Neural cell (in vitro differentiated cells): ENCODE data around the gene TBC1D10A. TPM values are rescaled to one million over a fixed set of nuclear protein-coding genes. Genes with fewer than 3 reads are reported as not detected.

Experiments
- H2AFZ ChIP-seq: fragments of 200-600, 300-800 bp; sonication (generic), shearing (Covaris generic); 2 replicates; pipeline ENCODE4 v1.6.0; 2014; ENCODE audit warnings: low read depth, mild to moderate bottlenecking, antibody characterized with exemption, low read length, moderate library complexity
- H3F3A ChIP-seq: fragments of 200-600 bp; shearing (Covaris generic); 2 replicates; pipeline ENCODE4 v1.6.1; 2016; ENCODE audit warnings: mild to moderate bottlenecking, moderate library complexity, mixed read lengths, antibody characterized with exemption, low read length; ENCODE audit not compliant: insufficient read depth, poor library complexity, severe bottlenecking
- H3K27ac ChIP-seq: fragments of 200-600, 300-800 bp; sonication (generic), shearing (Covaris generic); 2 replicates; pipeline ENCODE4 v1.5.1; 2014; ENCODE audit warnings: mild to moderate bottlenecking, low read length, moderate library complexity
- H3K27me3 ChIP-seq: fragments of 300-800, 200-600 bp; sonication (generic), shearing (Covaris generic); 2 replicates; pipeline ENCODE4 v1.6.0; 2014; ENCODE audit warnings: mild to moderate bottlenecking, low read depth, low read length, moderate library complexity; ENCODE audit not compliant: insufficient read depth
- H3K36me3 ChIP-seq: fragments of 300-800, 200-600 bp; sonication (generic), shearing (Covaris generic); 2 replicates; pipeline ENCODE4 v1.5.1; 2014; ENCODE audit warnings: mild to moderate bottlenecking, antibody characterized with exemption, low read length, moderate library complexity; ENCODE audit not compliant: insufficient read depth
- H3K4me2 ChIP-seq: fragments of 300-800, 200-600 bp; sonication (generic), shearing (Covaris generic); 2 replicates; pipeline ENCODE4 v1.6.0; 2014; ENCODE audit warnings: mild to moderate bottlenecking, low read length
- H3K4me3 ChIP-seq: fragments of 300-800, 200-600 bp; sonication (generic), shearing (Covaris generic); 2 replicates; pipeline ENCODE4 v1.5.1; 2014; ENCODE audit warnings: mild to moderate bottlenecking, low read length, moderate library complexity
- H3K79me2 ChIP-seq: fragments of 200-600 bp; shearing (Covaris generic); replicated peaks from 2 replicates; pipeline ENCODE4 v1.6.0; 2014; ENCODE audit warnings: mild to moderate bottlenecking, low read length, moderate library complexity; ENCODE audit not compliant: insufficient read depth
- H3K9ac ChIP-seq: fragments of 300-800, 200-600 bp; sonication (generic), shearing (Covaris generic); 2 replicates; pipeline ENCODE4 v1.6.1; 2016; ENCODE audit warnings: mild to moderate bottlenecking, low read length, mixed read lengths
- H3K9me2 ChIP-seq: fragments of 200-600 bp; shearing (Covaris generic); 2 replicates; pipeline ENCODE4 v1.6.1; 2016; ENCODE audit warnings: mild to moderate bottlenecking, low read length, mixed read lengths; ENCODE audit not compliant: insufficient read depth
- H3K9me3 ChIP-seq: fragments of 200-600, 300-800 bp; sonication (generic), shearing (Covaris generic); 2 replicates; pipeline ENCODE4 v1.6.1; 2016; ENCODE audit warnings: mild to moderate bottlenecking, mixed run types, low read length, moderate library complexity, mixed read lengths
- H4K20me1 ChIP-seq: fragments of 200-600 bp; shearing (Covaris generic); 2 replicates; pipeline ENCODE4 v1.6.1; 2016; ENCODE audit warnings: mild to moderate bottlenecking, mixed run types; ENCODE audit not compliant: insufficient read depth
- CTCF ChIP-seq: fragments of 450-650 bp; IDR thresholded peaks from 2 replicates; pipeline ENCODE4 v1.5.1; 2014; ENCODE audit warnings: antibody characterized with exemption, mild to moderate bottlenecking, moderate library complexity; ENCODE audit not compliant: poor library complexity, severe bottlenecking
- EP300 ChIP-seq: fragments of 450-650 bp; conservative IDR thresholded peaks from 2 replicates; pipeline ENCODE4 v1.6.1; 2014; ENCODE audit warnings: antibody characterized with exemption, mild to moderate bottlenecking, moderate library complexity; ENCODE audit not compliant: poor library complexity, severe bottlenecking
- EZH2 ChIP-seq: fragments of 200-600, 300-800 bp; shearing (Covaris generic), sonication (generic); IDR thresholded peaks from 2 replicates; pipeline ENCODE4 v1.6.1; 2014; ENCODE audit warnings: antibody characterized with exemption, low read length, borderline replicate concordance, mild to moderate bottlenecking; ENCODE audit not compliant: insufficient read depth, poor library complexity, severe bottlenecking
- MXI1 ChIP-seq: fragments of 450-650 bp; conservative IDR thresholded peaks from 2 replicates; pipeline ENCODE4 v1.6.1; 2014; ENCODE audit warnings: antibody characterized with exemption, mild to moderate bottlenecking; ENCODE audit not compliant: poor library complexity, severe bottlenecking
- POLR2AphosphoS5 ChIP-seq: IDR thresholded peaks from 2 replicates; pipeline ENCODE4 v1.6.1; 2012
- RAD21 ChIP-seq: fragments of 450-650 bp; conservative IDR thresholded peaks from 2 replicates; pipeline ENCODE4 v1.6.1; 2014; ENCODE audit warnings: antibody characterized with exemption, mild to moderate bottlenecking, moderate library complexity
- REST ChIP-seq: IDR thresholded peaks from 2 replicates; pipeline ENCODE4 v1.6.1; 2012; ENCODE audit warnings: borderline replicate concordance
- SMC3 ChIP-seq: fragments of 450-650 bp; conservative IDR thresholded peaks from 2 replicates; pipeline ENCODE4 v1.6.1; 2014; ENCODE audit warnings: antibody characterized with exemption, mild to moderate bottlenecking, moderate library complexity; ENCODE audit not compliant: poor library complexity
- TAF1 ChIP-seq: IDR thresholded peaks from 2 replicates; pipeline ENCODE4 v1.6.1; 2012; ENCODE audit warnings: low read depth
- polyA plus RNA-seq: library from polyadenylated mRNA; depleted of rRNA; stranded (reverse); fragments of >200 nt; gene quantifications from 2 replicates; pipeline ENCODE4 v1.2.3, GENCODE V29; 2014

The TBC1D10A gene
- polyA plus RNA-seq, 1 donor from 2014 or later: 11.9 TPM

- Histone ChIP-seq H3K4me3 (no peak overlapping the region), H3K36me3 (no peaks in the 10 kb centered on the region), H4K20me1 (no peaks in the 10 kb centered on the region), H3K9ac (no peak overlapping the region), H3K27me3 (peaks cover 17% of the 10 kb centered on the region), H3F3A (no peaks in the 10 kb centered on the region), H3K27ac (no peak overlapping the region), H3K9me3 (no peaks in the 10 kb centered on the region), H3K4me2 (no peak overlapping the region), H3K9me2 (no peaks in the 10 kb centered on the region), H2AFZ (no peak overlapping the region), H3K79me2 (no peaks in the 10 kb centered on the region)
- TF ChIP-seq SMC3: no peak
Observed at GRCh38 chr22:30249049-30250038, 77.4 kb downstream of the TBC1D10A start.

GRCh38 chr22:30248484-30248883 lies 78.3 kb downstream of the TBC1D10A start:
- no peak overlapping the region for H3K4me2 ChIP-seq
- H3K79me2 ChIP-seq: no peaks in the 10 kb centered on the region
- no peaks in the 10 kb centered on the region for H3K9me3 ChIP-seq
- H3K9ac ChIP-seq: no peak overlapping the region
- H4K20me1 ChIP-seq: no peaks in the 10 kb centered on the region
- H3K4me3 ChIP-seq: no peak overlapping the region
- TF ChIP-seq REST (no peak), EP300 (no peak), SMC3 (no peak), TAF1 (no peak), POLR2AphosphoS5 (no peak)
- H3K27me3 ChIP-seq: peaks cover 17% of the 10 kb centered on the region
- no peaks in the 10 kb centered on the region for H3K9me2 ChIP-seq
- no peaks in the 10 kb centered on the region for H3K36me3 ChIP-seq
- H2AFZ ChIP-seq: no peak overlapping the region
- no peak overlapping the region for H3K27ac ChIP-seq
- H3F3A ChIP-seq: no peaks in the 10 kb centered on the region

GRCh38 chr22:30247974-30248373 lies 78.8 kb downstream of the TBC1D10A start:
- TF ChIP-seq POLR2AphosphoS5 (no peak), TAF1 (no peak), EZH2 (no peak), EP300 (no peak), SMC3 (no peak), MXI1 (no peak), CTCF (no peak), REST (no peak), RAD21 (no peak)
- H3K4me2 ChIP-seq: no peak overlapping the region
- H3K79me2 ChIP-seq: no peaks in the 10 kb centered on the region

More at GRCh38 chr22:30247974-30248373, 78.8 kb downstream of the TBC1D10A start:
- Histone ChIP-seq H3K9me2 (no peaks in the 10 kb centered on the region), H3K9me3 (no peaks in the 10 kb centered on the region), H3K27me3 (peaks cover 17% of the 10 kb centered on the region), H4K20me1 (no peaks in the 10 kb centered on the region), H2AFZ (no peak overlapping the region), H3K36me3 (no peaks in the 10 kb centered on the region), H3K9ac (no peak overlapping the region), H3K27ac (no peak overlapping the region), H3F3A (no peaks in the 10 kb centered on the region), H3K4me3 (no peak overlapping the region)
